Measurements from ENCODE around the gene SKAP2. TPM values are rescaled to one million over a fixed set of nuclear protein-coding genes. Genes with fewer than 3 reads are reported as not detected.

The SKAP2 gene
- total RNA-seq, 1 experiment from 2014 or later = 0.56 TPM

GRCh38 chr7:26681819-26682418, 182.5 kb downstream of the SKAP2 start:
- ChIA-PET POLR2A (ENCODE audit: low non-redundant PET) (no interaction called here), CTCF (interaction anchor here (1.9 kb wide), 1 partner anchor 479 kb away, joined by 9 read pairs; no protein-coding TSS in a partner anchor)
- Histone ChIP-seq H3K4me3 (ENCODE audit: low read depth, low read length, poor library complexity, severe bottlenecking) (no peak overlapping the region), H3K9me3 (ENCODE audit: low read depth, low read length, poor library complexity, severe bottlenecking) (no peaks in the 10 kb centered on the region), H3K4me1 (ENCODE audit: insufficient read depth, low read length, poor library complexity, severe bottlenecking) (no peaks in the 10 kb centered on the region), H3K27ac (ENCODE audit: low read depth, low read length, poor library complexity, severe bottlenecking) (no peak overlapping the region), H3K36me3 (ENCODE audit: insufficient read depth, low read length, poor library complexity, severe bottlenecking) (no peaks in the 10 kb centered on the region), H3K27me3 (replicated peaks; ENCODE audit: insufficient read depth, low read depth, low read length, poor library complexity) (peaks cover 57% of the 10 kb centered on the region)
- TF ChIP-seq, protein P1, sequence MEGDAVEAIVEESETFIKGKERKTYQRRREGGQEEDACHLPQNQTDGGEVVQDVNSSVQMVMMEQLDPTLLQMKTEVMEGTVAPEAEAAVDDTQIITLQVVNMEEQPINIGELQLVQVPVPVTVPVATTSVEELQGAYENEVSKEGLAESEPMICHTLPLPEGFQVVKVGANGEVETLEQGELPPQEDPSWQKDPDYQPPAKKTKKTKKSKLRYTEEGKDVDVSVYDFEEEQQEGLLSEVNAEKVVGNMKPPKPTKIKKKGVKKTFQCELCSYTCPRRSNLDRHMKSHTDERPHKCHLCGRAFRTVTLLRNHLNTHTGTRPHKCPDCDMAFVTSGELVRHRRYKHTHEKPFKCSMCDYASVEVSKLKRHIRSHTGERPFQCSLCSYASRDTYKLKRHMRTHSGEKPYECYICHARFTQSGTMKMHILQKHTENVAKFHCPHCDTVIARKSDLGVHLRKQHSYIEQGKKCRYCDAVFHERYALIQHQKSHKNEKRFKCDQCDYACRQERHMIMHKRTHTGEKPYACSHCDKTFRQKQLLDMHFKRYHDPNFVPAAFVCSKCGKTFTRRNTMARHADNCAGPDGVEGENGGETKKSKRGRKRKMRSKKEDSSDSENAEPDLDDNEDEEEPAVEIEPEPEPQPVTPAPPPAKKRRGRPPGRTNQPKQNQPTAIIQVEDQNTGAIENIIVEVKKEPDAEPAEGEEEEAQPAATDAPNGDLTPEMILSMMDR (conservative IDR thresholded peaks at IDR 0.05; ENCODE audit: low read depth, low read length) = peak; percentile 80
- no peak for TF ChIP-seq EZH2 (IDR thresholded peaks at IDR 0.05; ENCODE audit: borderline replicate concordance, low read depth, low read length, poor library complexity, severe bottlenecking)
- DNase-seq (ENCODE audit: low spot score) = peak; percentile 37
- BruUV-seq (replicated peaks) = no TSS peak
- intact Hi-C loops (cut with micrococcal nuclease; ENCODE audit: unreplicated experiment) = loop anchor here (2.0 kb wide), 1 partner anchor 479 kb away; no protein-coding TSS in a partner anchor

GRCh38 chr7:26680587-26680986, 183.8 kb downstream of the SKAP2 start:
- no peak overlapping the region for H3K4me3 ChIP-seq (ENCODE audit: low read depth, low read length, poor library complexity, severe bottlenecking)
- H3K27me3 ChIP-seq (replicated peaks; ENCODE audit: insufficient read depth, low read depth, low read length, poor library complexity) = peaks cover 60% of the 10 kb centered on the region
- ChIA-PET POLR2A (ENCODE audit: low non-redundant PET) (interaction anchor here (0.6 kb wide), 1 partner anchor 25 kb away, joined by 3 read pairs; no protein-coding TSS in a partner anchor), CTCF (interaction anchor here (0.5 kb wide), 1 partner anchor 498 kb away, joined by 5 read pairs; no protein-coding TSS in a partner anchor)
- no peaks in the 10 kb centered on the region for H3K36me3 ChIP-seq (ENCODE audit: insufficient read depth, low read length, poor library complexity, severe bottlenecking)
- BruUV-seq (replicated peaks) = no TSS peak
- no peak for DNase-seq (ENCODE audit: low spot score)
- TF ChIP-seq, protein P1 (conservative IDR thresholded peaks at IDR 0.05; ENCODE audit: low read depth, low read length) = no peak
- no peaks in the 10 kb centered on the region for H3K4me1 ChIP-seq (ENCODE audit: insufficient read depth, low read length, poor library complexity, severe bottlenecking)
- no peaks in the 10 kb centered on the region for H3K9me3 ChIP-seq (ENCODE audit: low read depth, low read length, poor library complexity, severe bottlenecking)
- intact Hi-C loops (cut with micrococcal nuclease; ENCODE audit: unreplicated experiment) = no loop called here
- no peak overlapping the region for H3K27ac ChIP-seq (ENCODE audit: low read depth, low read length, poor library complexity, severe bottlenecking)

DNA sequence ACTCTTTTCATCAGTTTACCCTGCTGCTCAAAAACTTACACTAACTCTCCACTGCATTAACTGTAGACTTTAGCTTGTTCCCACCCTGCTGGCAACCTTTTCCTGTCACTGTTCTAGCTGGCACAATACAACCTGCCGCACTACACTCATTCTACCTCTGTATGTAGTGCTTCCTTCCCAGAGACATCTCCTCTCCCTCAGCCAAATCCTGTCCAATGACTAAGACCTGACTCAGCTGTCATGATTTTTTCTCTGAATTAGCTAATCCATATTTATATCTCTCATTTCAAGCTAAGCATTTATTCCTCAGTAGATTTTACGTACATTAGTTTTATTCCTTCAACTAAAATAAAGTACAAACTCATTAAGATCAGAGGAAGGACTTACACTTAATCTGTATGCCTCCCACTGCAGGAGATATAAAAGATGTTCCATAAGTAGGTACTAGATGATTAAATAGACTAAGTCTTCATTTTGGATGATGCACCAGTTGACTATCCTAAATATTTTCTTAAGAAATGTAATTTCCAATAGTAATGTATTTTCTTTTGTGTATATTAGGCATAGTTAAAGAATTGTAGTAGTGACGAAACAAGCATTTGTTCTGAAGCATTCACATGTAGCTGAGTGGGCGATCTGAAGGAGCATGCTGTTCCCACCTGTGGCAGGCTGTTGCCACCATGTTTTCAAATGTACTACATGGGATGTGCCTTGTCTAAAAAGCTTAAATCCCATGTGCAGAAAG, 189.1 kb downstream of the SKAP2 start:
- CTCF ChIA-PET = no interaction called here
- DNase-seq (ENCODE audit: low spot score) = no peak
- intact Hi-C loops (cut with micrococcal nuclease; ENCODE audit: unreplicated experiment) = no loop called here
- H3K36me3 ChIP-seq (ENCODE audit: insufficient read depth, low read length, poor library complexity, severe bottlenecking) = no peaks in the 10 kb centered on the region
- H3K4me3 ChIP-seq (ENCODE audit: low read depth, low read length, poor library complexity, severe bottlenecking) = no peak overlapping the region
- H3K4me1 ChIP-seq (ENCODE audit: insufficient read depth, low read length, poor library complexity, severe bottlenecking) = no peaks in the 10 kb centered on the region
- POLR2A ChIA-PET (ENCODE audit: low non-redundant PET) = no interaction called here
- H3K27ac ChIP-seq (ENCODE audit: low read depth, low read length, poor library complexity, severe bottlenecking) = no peak overlapping the region
- no TSS peak for BruUV-seq (replicated peaks)
- TF ChIP-seq EZH2 (IDR thresholded peaks at IDR 0.05; ENCODE audit: borderline replicate concordance, low read depth, low read length, poor library complexity, severe bottlenecking) = no peak
- TF ChIP-seq, protein P1 (conservative IDR thresholded peaks at IDR 0.05; ENCODE audit: low read depth, low read length) = no peak
- no peaks in the 10 kb centered on the region for H3K9me3 ChIP-seq (ENCODE audit: low read depth, low read length, poor library complexity, severe bottlenecking)
- peaks cover 75% of the 10 kb centered on the region for H3K27me3 ChIP-seq (replicated peaks; ENCODE audit: insufficient read depth, low read depth, low read length, poor library complexity)
